H1 (cell line): ENCODE measurements around the gene EIPR1. TPM values are rescaled to one million over a fixed set of nuclear protein-coding genes. Genes with fewer than 3 reads are reported as not detected.

Experiments
- CTCF ChIA-PET: fragments of 300-600 bp; sonication (Branson Sonifier 250); formaldehyde crosslinking; loops from one replicate; lab custom pipeline; 2021; ENCODE audit not compliant: partially characterized antibody; lab: Charles Lee
- POLR2A ChIA-PET: fragments of 300-600 bp; sonication (Branson Sonifier 250); formaldehyde crosslinking; loops from one replicate; lab custom pipeline; 2021; ENCODE audit warnings: inconsistent platforms; ENCODE audit not compliant: partially characterized antibody; lab: Charles Lee
- DNase-seq, 2 experiments: peaks; one replicate each; pipeline versions ENCODE4 v3.0.0 to v3.0.0-alpha.2; 2010 to 2022; ENCODE audit warnings: low spot score in 2 of 2, low read depth in 1 of 2, mixed read lengths in 1 of 2
- FAIRE-seq: peaks from 2 replicates; lab custom pipeline; 2011; peaks lifted over from hg19 to GRCh38; lab: Jason Lieb, UNC
- H2AFZ ChIP-seq: 2 replicates; pipeline ENCODE4 v1.8.1; 2012; ENCODE audit warnings: low read length, inconsistent platforms
- H2AK5ac ChIP-seq: 2 replicates; pipeline ENCODE4 v1.6.1; 2013; ENCODE audit warnings: low read depth, low read length
- H2BK120ac ChIP-seq: replicated peaks from 2 replicates; pipeline ENCODE3; 2013; ENCODE audit warnings: low read depth, low read length, inconsistent platforms
- H2BK12ac ChIP-seq: 2 replicates; pipeline ENCODE4 v1.6.1; 2013; ENCODE audit warnings: low read depth, low read length
- H2BK15ac ChIP-seq: 2 replicates; pipeline ENCODE4 v1.6.1; 2013; ENCODE audit warnings: low read length
- H2BK20ac ChIP-seq: 2 replicates; pipeline ENCODE4 v1.6.1; 2013; ENCODE audit warnings: low read length
- H2BK5ac ChIP-seq: 2 replicates; pipeline ENCODE4 v1.6.1; 2013; ENCODE audit warnings: low read depth, low read length
- H3K14ac ChIP-seq: 2 replicates; pipeline ENCODE4 v1.6.1; 2013; ENCODE audit warnings: inconsistent platforms; ENCODE audit not compliant: insufficient read length
- H3K18ac ChIP-seq: 2 replicates; pipeline ENCODE4 v1.6.1; 2013; ENCODE audit warnings: low read length; ENCODE audit errors: extremely low read depth
- H3K23ac ChIP-seq: 2 replicates; pipeline ENCODE4 v1.6.1; 2013; ENCODE audit warnings: inconsistent platforms; ENCODE audit not compliant: insufficient read length
- H3K23me2 ChIP-seq: 2 replicates; pipeline ENCODE4 v1.6.1; 2013; ENCODE audit warnings: low read depth, low read length
- H3K27ac ChIP-seq: 2 replicates; pipeline ENCODE4 v1.6.1; 2011; ENCODE audit warnings: low read depth, low read length, inconsistent platforms
- H3K27me3 ChIP-seq, 4 experiments: replicated peaks in 1 of 4; 1 replicate in 1 of 4; 2 replicates in 3 of 4; pipeline versions ENCODE4 v1.6.1 to v1.8.1; 2011 to 2013; ENCODE audit warnings: low read length in 3 of 4, mild to moderate bottlenecking in 3 of 4, inconsistent platforms in 2 of 4, mixed read lengths in 2 of 4, moderate library complexity in 1 of 4; ENCODE audit not compliant: control insufficient read depth in 3 of 4, insufficient read depth in 3 of 4; ENCODE audit errors: extremely low read depth in 1 of 4
- H3K36me3 ChIP-seq, 4 experiments: 2 replicates each; pipeline versions ENCODE4 v1.6.1 to v1.8.1; 2011 to 2013; ENCODE audit warnings: mild to moderate bottlenecking in 4 of 4, low read length in 3 of 4, moderate library complexity in 2 of 4, control low read depth in 1 of 4, inconsistent platforms in 1 of 4; ENCODE audit not compliant: insufficient read depth in 4 of 4, control insufficient read depth in 2 of 4
- H3K4ac ChIP-seq: replicated peaks from 2 replicates; pipeline ENCODE3; 2013; ENCODE audit warnings: low read length, low read depth, mixed read lengths, inconsistent platforms; ENCODE audit not compliant: insufficient read length
- H3K4me1 ChIP-seq, 4 experiments: replicated peaks in 1 of 4; 1 replicate in 1 of 4; 2 replicates in 3 of 4; pipeline versions ENCODE4 v1.6.1 to v1.8.1; 2011 to 2013; ENCODE audit warnings: low read length in 3 of 4, inconsistent platforms in 2 of 4, mixed read lengths in 1 of 4; ENCODE audit not compliant: insufficient read depth in 4 of 4, control insufficient read depth in 3 of 4
- H3K4me2 ChIP-seq, 2 experiments: 2 replicates each; pipeline versions ENCODE4 v1.6.1 to v1.8.1; 2011 to 2013; ENCODE audit warnings: low read depth in 2 of 2, low read length in 2 of 2, control low read depth in 1 of 2, inconsistent platforms in 1 of 2, mild to moderate bottlenecking in 1 of 2; ENCODE audit not compliant: insufficient read depth in 1 of 2
- H3K4me3 ChIP-seq, 4 experiments: fragments of 200-600, 300-600 bp in 1 of 4; sonication (generic), shearing (Covaris generic), sonication (Bioruptor Twin) in 1 of 4; 2 replicates each; pipeline versions ENCODE4 v1.5.1 to v1.8.1; 2011 to 2016; ENCODE audit warnings: low read length in 4 of 4, low read depth in 3 of 4, control low read depth in 2 of 4, inconsistent platforms in 2 of 4, mild to moderate bottlenecking in 2 of 4, mixed read lengths in 1 of 4, moderate library complexity in 1 of 4; ENCODE audit not compliant: insufficient read depth in 2 of 4; ENCODE audit errors: extremely low read depth in 1 of 4
- H3K56ac ChIP-seq: replicated peaks from 2 replicates; pipeline ENCODE3; 2013; ENCODE audit warnings: low read depth, mild to moderate bottlenecking, mixed read lengths, low read length, inconsistent platforms; ENCODE audit not compliant: insufficient read length
- H3K79me1 ChIP-seq: 2 replicates; pipeline ENCODE4 v1.6.1; 2013; ENCODE audit warnings: low read depth, low read length, control low read depth
- H3K79me2 ChIP-seq, 2 experiments: 2 replicates each; pipeline versions ENCODE4 v1.6.1 to v1.8.1; 2012 to 2013; ENCODE audit warnings: low read length in 2 of 2, mild to moderate bottlenecking in 2 of 2, inconsistent platforms in 1 of 2; ENCODE audit not compliant: insufficient read depth in 2 of 2, control insufficient read depth in 1 of 2
- H3K9ac ChIP-seq, 4 experiments: replicated peaks in 1 of 4; 1 replicate in 1 of 4; 2 replicates in 3 of 4; pipeline versions ENCODE4 v1.6.1 to v1.8.1; 2011 to 2013; ENCODE audit warnings: low read depth in 3 of 4, low read length in 3 of 4, control low read depth in 2 of 4, mild to moderate bottlenecking in 2 of 4, moderate library complexity in 2 of 4, inconsistent platforms in 1 of 4; ENCODE audit errors: extremely low read depth in 1 of 4
- H3K9me3 ChIP-seq, 2 experiments: 2 replicates each; pipeline versions ENCODE4 v1.6.1 to v1.8.1; 2012 to 2013; ENCODE audit warnings: mild to moderate bottlenecking in 2 of 2, moderate library complexity in 2 of 2, control low read depth in 1 of 2, inconsistent platforms in 1 of 2, low read depth in 1 of 2, low read length in 1 of 2, mixed read lengths in 1 of 2; ENCODE audit not compliant: insufficient read depth in 2 of 2
- H4K20me1 ChIP-seq, 2 experiments: replicated peaks in 1 of 2; 2 replicates each; pipeline versions ENCODE3 to v1.8.1; 2011 to 2013; ENCODE audit warnings: inconsistent platforms in 2 of 2, low read length in 2 of 2, mild to moderate bottlenecking in 1 of 2; ENCODE audit not compliant: insufficient read depth in 2 of 2, control insufficient read depth in 1 of 2
- H4K5ac ChIP-seq: 2 replicates; pipeline ENCODE4 v1.6.1; 2013; ENCODE audit warnings: low read length, low read depth, mixed read lengths, inconsistent platforms; ENCODE audit not compliant: insufficient read length
- H4K8ac ChIP-seq: 2 replicates; pipeline ENCODE4 v1.8.0; 2013; ENCODE audit warnings: mild to moderate bottlenecking, moderate library complexity, low read length, inconsistent platforms; ENCODE audit not compliant: insufficient read depth; ENCODE audit errors: extremely low read depth
- H4K91ac ChIP-seq: replicated peaks from 2 replicates; pipeline ENCODE3; 2013; ENCODE audit warnings: low read length, mixed read lengths, inconsistent platforms; ENCODE audit not compliant: insufficient read length
- JUN ChIP-seq: IDR thresholded peaks from 2 replicates; pipeline ENCODE4 v1.6.1; 2011; ENCODE audit warnings: low read depth, mild to moderate bottlenecking, improper control_type of control experiment, low read length
- POLR2AphosphoS5 ChIP-seq: IDR thresholded peaks from 2 replicates; pipeline ENCODE4 v1.6.1; 2011; ENCODE audit warnings: low read depth, low read length
- RAD21 ChIP-seq, 2 experiments: IDR thresholded peaks in 1 of 2; conservative IDR thresholded peaks in 1 of 2; 2 replicates each; pipeline ENCODE4 v1.6.1; 2011; ENCODE audit warnings: low read depth in 2 of 2, low read length in 2 of 2, improper control_type of control experiment in 1 of 2, inconsistent platforms in 1 of 2, mild to moderate bottlenecking in 1 of 2, moderate library complexity in 1 of 2
- WGBS, 2 experiments: shearing (Covaris generic) in 1 of 2; methylation state at CpG; one replicate each; pipeline versions ENCODE4 v1.1.6 to v1.1.7; 2013 to 2015; ENCODE audit warnings: low lambda C conversion rate in 2 of 2, mixed read lengths in 2 of 2, inconsistent platforms in 1 of 2, low coverage in 1 of 2, missing lambda C conversion rate in 1 of 2; ENCODE audit not compliant: insufficient replicate concordance in 2 of 2, insufficient coverage in 1 of 2, insufficient read length in 1 of 2; ENCODE audit errors: extremely low coverage in 1 of 2, missing lambda C conversion rate in 1 of 2; 5-methylcytosine and 5-hydroxymethylcytosine counted together
- polyA plus RNA-seq, 7 experiments: library from polyadenylated mRNA; depleted of rRNA in 3 of 7; stranded (reverse) in 5 of 7; unstranded in 2 of 7; fragments of >200 nt in 5 of 7; fragments of 200-250 nt in 2 of 7; gene quantifications; 1 replicate in 5 of 7; 2 replicates in 1 of 7; 4 replicates in 1 of 7; pipeline versions ENCODE4 v1.2.1 to v1.2.3, GENCODE V29; 2011 to 2013; ENCODE audit warnings: missing spikeins in 2 of 7, mixed read lengths in 2 of 7
- total RNA-seq: library from RNA; stranded (reverse); fragmentation: NEBNext Ultra II Directional; extraction: Animal tissue kit (Norgen Biotek cat#: 25700); gene quantifications from 2 replicates; pipeline ENCODE4 v1.2.1, GENCODE V29; 2021

EIPR1 gene
- total and polyA plus RNA-seq, 2 of the 8 experiments (the other 6 are each of a cell fraction or from before 2014, with no cell fraction given), result 26.3 to 56.4 TPM

DNA sequence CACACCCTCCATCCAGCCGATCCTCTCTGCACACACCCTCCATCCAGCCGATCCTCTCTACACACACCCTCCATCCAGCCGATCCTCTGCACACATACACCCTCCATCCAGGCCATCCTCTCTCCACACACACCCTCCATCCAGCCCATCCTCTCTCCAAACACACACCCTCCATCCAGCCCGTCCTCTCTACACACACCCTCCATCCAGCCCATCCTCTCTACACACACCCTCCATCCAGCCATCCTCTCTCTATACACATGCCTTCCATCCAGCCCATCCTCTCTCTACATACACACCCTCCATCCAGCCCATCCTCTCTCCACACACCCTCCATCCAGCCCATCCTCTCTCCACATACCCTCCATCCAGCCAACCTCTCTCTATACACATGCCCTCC, 83.1 kb downstream of the EIPR1 start:
- no peak overlapping the region for H2BK5ac ChIP-seq
- no peak overlapping the region for H3K4me2 ChIP-seq
- H3K27ac ChIP-seq, result no peak overlapping the region
- 72% methylated on average over 4 of the region's 4 CpGs; no CpG with 5 or more reads in 1 of the 2 experiments for WGBS, 2 experiments
- H3K14ac ChIP-seq, result no peak overlapping the region
- peaks cover 0 to 6% (median 1%) of the 10 kb centered on the region in 4 experiments; a peak in 2 of 7 replicates for H3K4me1 ChIP-seq
- H4K8ac ChIP-seq, result no peak overlapping the region
- no peak overlapping the region for H2BK12ac ChIP-seq
- no peak overlapping the region for H2AK5ac ChIP-seq
- no peaks in the 10 kb centered on the region for H3K9me3 ChIP-seq
- CTCF ChIA-PET, result no interaction called here
- H3K56ac ChIP-seq, result no peak overlapping the region
- FAIRE-seq (no peak), DNase-seq (no peak)
- H3K23ac ChIP-seq, result no peak overlapping the region
- no peak overlapping the region for H2BK120ac ChIP-seq
- H2BK15ac ChIP-seq, result no peak overlapping the region
- H3K18ac ChIP-seq, result no peak overlapping the region
- peaks cover 22% of the 10 kb centered on the region; the same call in 1 of the 2 replicates for H3K23me2 ChIP-seq
- no peaks in the 10 kb centered on the region; a peak in 2 of 4 replicates for H3K79me2 ChIP-seq
- POLR2A ChIA-PET, result interaction anchor here (0.7 to 1.0 kb wide), 2 partner anchors 9 to 146 kb away, joined by 3 read pairs; no protein-coding TSS in a partner anchor
- H2AFZ ChIP-seq, result no peak overlapping the region
- H4K5ac ChIP-seq, result no peak overlapping the region
- no peak overlapping the region for H2BK20ac ChIP-seq
- no peak overlapping the region for H3K4ac ChIP-seq
- no peaks in the 10 kb centered on the region for H3K36me3 ChIP-seq
- H3K9ac ChIP-seq, result no peak overlapping the region
- no peak overlapping the region for H4K91ac ChIP-seq
- peaks cover 11% of the 10 kb centered on the region for H3K79me1 ChIP-seq
- H3K27me3 ChIP-seq, result no peaks in the 10 kb centered on the region
- no peak overlapping the region for H3K4me3 ChIP-seq
- H4K20me1 ChIP-seq, result peaks cover 4 to 10% of the 10 kb centered on the region in 2 experiments
- no peak for TF ChIP-seq POLR2AphosphoS5
- TF ChIP-seq JUN, result no peak
- TF ChIP-seq RAD21 (IDR thresholded peaks at IDR 0.05 in 1 of 2, conservative IDR thresholded peaks at IDR 0.05 in 1 of 2; ENCODE audit: low read depth in 2 of 2, low read length in 2 of 2), result no peak
